ENCODE data around the gene XIAP.

GRCh38 chrX:123814343-123814742 is 45.5 kb upstream of the XIAP start:
- TF ChIP-seq EP300 (IDR thresholded peaks at IDR 0.05) (no peak), POLR2AphosphoS5 (IDR thresholded peaks at IDR 0.05) (no peak)
